Keratinocyte (primary cell): Measurements from ENCODE around the gene BDKRB2. TPM values are rescaled to one million over a fixed set of nuclear protein-coding genes. Genes with fewer than 3 reads are reported as not detected.

ENCODE experiments used
- DNase-seq: peaks from one replicate; pipeline ENCODE4 v3.0.0-alpha.2; 2011; ENCODE audit warnings: low read depth, missing footprints, low spot score
- FAIRE-seq: peaks from 2 replicates; lab custom pipeline; 2011; peaks lifted over from hg19 to GRCh38; lab: Jason Lieb, UNC
- H2AFZ ChIP-seq: 2 replicates; pipeline ENCODE4 v1.6.0; 2012; ENCODE audit warnings: low read length, control low read depth, inconsistent platforms; ENCODE audit not compliant: control insufficient read depth
- H3K27ac ChIP-seq: 2 replicates; pipeline ENCODE4 v1.5.1; 2011; ENCODE audit warnings: low read length; ENCODE audit not compliant: control insufficient read depth, insufficient read depth
- H3K27me3 ChIP-seq: 3 replicates; pipeline ENCODE4 v1.6.0; 2011; ENCODE audit warnings: low read length; ENCODE audit not compliant: control insufficient read depth, insufficient read depth; ENCODE audit errors: extremely low read depth
- H3K36me3 ChIP-seq, 2 experiments: 2 replicates in 1 of 2; 3 replicates in 1 of 2; pipeline ENCODE4 v1.5.1; 2011; ENCODE audit warnings: low read length in 2 of 2, mild to moderate bottlenecking in 1 of 2; ENCODE audit not compliant: control insufficient read depth in 2 of 2, insufficient read depth in 2 of 2; ENCODE audit errors: extremely low read depth in 1 of 2
- H3K4me1 ChIP-seq: 3 replicates; pipeline ENCODE4 v1.5.1; 2011; ENCODE audit warnings: low read length; ENCODE audit not compliant: control insufficient read depth, insufficient read depth; ENCODE audit errors: extremely low read depth
- H3K4me2 ChIP-seq: 3 replicates; pipeline ENCODE4 v1.6.0; 2011; ENCODE audit warnings: low read depth, low read length; ENCODE audit not compliant: control insufficient read depth, insufficient read depth; ENCODE audit errors: extremely low read depth
- H3K4me3 ChIP-seq, 3 experiments: fragments of 200-600 bp in 1 of 3; sonication (generic) in 1 of 3; 2 replicates in 2 of 3; 3 replicates in 1 of 3; pipeline ENCODE4 v1.5.1; 2011 to 2016; ENCODE audit warnings: low read length in 3 of 3, mild to moderate bottlenecking in 3 of 3, control low read depth in 2 of 3, inconsistent platforms in 1 of 3, low read depth in 1 of 3, mixed read lengths in 1 of 3, mixed run types in 1 of 3, moderate library complexity in 1 of 3; ENCODE audit not compliant: control insufficient read depth in 2 of 3, insufficient read depth in 2 of 3; ENCODE audit errors: extremely low read depth in 1 of 3
- H3K79me2 ChIP-seq: 2 replicates; pipeline ENCODE4 v1.6.0; 2012; ENCODE audit warnings: low read length; ENCODE audit not compliant: control insufficient read depth, insufficient read depth
- H3K9ac ChIP-seq: 3 replicates; pipeline ENCODE4 v1.6.0; 2011; ENCODE audit warnings: low read length; ENCODE audit not compliant: control insufficient read depth, insufficient read depth; ENCODE audit errors: extremely low read depth
- H3K9me1 ChIP-seq: 3 replicates; pipeline ENCODE4 v1.6.0; 2011; ENCODE audit warnings: low read length; ENCODE audit not compliant: control insufficient read depth, insufficient read depth; ENCODE audit errors: extremely low read depth
- H3K9me3 ChIP-seq: 2 replicates; pipeline ENCODE4 v1.5.1; 2012; ENCODE audit warnings: low read depth, low read length; ENCODE audit not compliant: control insufficient read depth
- H4K20me1 ChIP-seq: 3 replicates; pipeline ENCODE4 v1.6.0; 2011; ENCODE audit warnings: low read length; ENCODE audit not compliant: control insufficient read depth, insufficient read depth; ENCODE audit errors: extremely low read depth
- CTCF ChIP-seq, 3 experiments: IDR thresholded peaks in 1 of 3; conservative IDR thresholded peaks in 1 of 3; optimal IDR thresholded peaks in 1 of 3; 2 replicates in 2 of 3; 3 replicates in 1 of 3; pipeline versions ENCODE3 to v1.5.1; 2011; ENCODE audit warnings: low read length in 3 of 3, mild to moderate bottlenecking in 3 of 3, moderate library complexity in 2 of 3, control low read depth in 1 of 3, inconsistent platforms in 1 of 3; ENCODE audit not compliant: insufficient read depth in 2 of 3; ENCODE audit errors: extremely low read depth in 1 of 3
- EZH2 ChIP-seq: IDR thresholded peaks from one replicate; pipeline ENCODE4 v1.6.1; 2012; ENCODE audit warnings: inconsistent platforms, mild to moderate bottlenecking, low read length, moderate library complexity
- dilution Hi-C: fragments of 300-500 bp; cut with MboI; formaldehyde crosslinking; loops from one replicate; pipeline ENCODE4 v1.7.0; 2020; ENCODE audit warnings: low sequenced_read_pairs; ENCODE audit not compliant: extremely low pct_ligation_motif_present
- polyA plus RNA-seq, 5 experiments: library from polyadenylated mRNA; depleted of rRNA in 3 of 5; stranded (reverse) in 3 of 5; stranded (forward) in 1 of 5; unstranded in 1 of 5; fragments of >200 nt; gene quantifications; 1 replicate in 1 of 5; 2 replicates in 3 of 5; 3 replicates in 1 of 5; pipeline versions ENCODE4 v1.2.1 to v1.2.3, GENCODE V29; 2011 to 2012; ENCODE audit warnings: missing spikeins in 2 of 5, low read depth in 1 of 5, low replicate concordance in 1 of 5

BDKRB2 gene
- polyA plus RNA-seq, 1 donor (not counting 4 experiments of a cell fraction or from before 2014, with no cell fraction given): 13.2 TPM

GRCh38 chr14:96216627-96217026 lies 12.0 kb downstream of the BDKRB2 start:
- H3K9me1 ChIP-seq: no peaks in the 10 kb centered on the region
- H3K9me3 ChIP-seq: peaks cover 3% of the 10 kb centered on the region
- H3K27ac ChIP-seq: no peak overlapping the region
- DNase-seq: no peak
- dilution Hi-C loops: no loop called here
- peaks cover 6% of the 10 kb centered on the region in 2 experiments for H3K36me3 ChIP-seq
- no peak for FAIRE-seq
- H3K4me2 ChIP-seq: no peak overlapping the region
- no peak overlapping the region for H3K4me3 ChIP-seq
- H2AFZ ChIP-seq: no peak overlapping the region
- no peaks in the 10 kb centered on the region for H3K27me3 ChIP-seq
- H3K9ac ChIP-seq: no peak overlapping the region
- peaks cover 22% of the 10 kb centered on the region for H3K4me1 ChIP-seq
- TF ChIP-seq CTCF (optimal IDR thresholded peaks at IDR 0.05 in 1 of 3, IDR thresholded peaks at IDR 0.05 in 1 of 3, conservative IDR thresholded peaks at IDR 0.05 in 1 of 3; ENCODE audit: extremely low read depth in 1 of 3, insufficient read depth in 2 of 3, low read length in 3 of 3): no peak
- no peak for TF ChIP-seq EZH2
- no peaks in the 10 kb centered on the region for H4K20me1 ChIP-seq
- peaks cover 28% of the 10 kb centered on the region for H3K79me2 ChIP-seq

GRCh38 chr14:96217376-96217913 lies 12.8 kb downstream of the BDKRB2 start:
- FAIRE-seq (no peak), DNase-seq (no peak)
- Histone ChIP-seq H3K27me3 (no peaks in the 10 kb centered on the region), H3K27ac (no peak overlapping the region), H3K4me1 (peaks cover 22% of the 10 kb centered on the region), H2AFZ (no peak overlapping the region), H4K20me1 (no peaks in the 10 kb centered on the region), H3K36me3 (peaks cover 4% of the 10 kb centered on the region in 2 experiments), H3K9me3 (no peaks in the 10 kb centered on the region), H3K4me2 (no peak overlapping the region), H3K79me2 (peaks cover 24% of the 10 kb centered on the region), H3K9me1 (no peaks in the 10 kb centered on the region), H3K9ac (no peak overlapping the region), H3K4me3 (no peak overlapping the region)
- TF ChIP-seq CTCF (optimal IDR thresholded peaks at IDR 0.05 in 1 of 3, IDR thresholded peaks at IDR 0.05 in 1 of 3, conservative IDR thresholded peaks at IDR 0.05 in 1 of 3; ENCODE audit: extremely low read depth in 1 of 3, insufficient read depth in 2 of 3, low read length in 3 of 3): no peak
- no peak for TF ChIP-seq EZH2
- dilution Hi-C loops: no loop called here
